Kidney epithelial cell (primary cell): Measurements from ENCODE around the gene UCP1. TPM values are rescaled to one million over a fixed set of nuclear protein-coding genes. Genes with fewer than 3 reads are reported as not detected.
A peak's percentile ranks its signal among the peaks of the same experiment; 100 is the strongest.
"Not testable (repeated sequence)": the region's sequence is repeated elsewhere in the genome, so short reads cannot be mapped to it uniquely, and the experiment has no call there.

ENCODE experiments used
- DNase-seq: peaks from one replicate; pipeline ENCODE4 v3.0.0-alpha.2; 2010; ENCODE audit warnings: low read depth
- H3K27me3 ChIP-seq: 2 replicates; pipeline ENCODE4 v1.6.0; 2011; ENCODE audit warnings: low read length; ENCODE audit not compliant: control insufficient read depth, insufficient read depth
- H3K36me3 ChIP-seq: 2 replicates; pipeline ENCODE4 v1.5.1; 2011; ENCODE audit warnings: low read length; ENCODE audit not compliant: control insufficient read depth, insufficient read depth
- H3K4me3 ChIP-seq: 2 replicates; pipeline ENCODE4 v1.5.1; 2011; ENCODE audit warnings: low read depth, mild to moderate bottlenecking, control low read depth, low read length
- CTCF ChIP-seq: IDR thresholded peaks from 2 replicates; pipeline ENCODE4 v1.5.1; 2011; ENCODE audit warnings: mild to moderate bottlenecking, moderate library complexity, low read length, control low read depth, inconsistent platforms; ENCODE audit not compliant: insufficient read depth, poor library complexity, severe bottlenecking
- total RNA-seq: library from RNA; depleted of rRNA; stranded (reverse); fragments of >200 nt; gene quantifications from 2 replicates; pipeline ENCODE4 v1.2.3, GENCODE V29; 2015

UCP1 gene
- total RNA-seq, 1 donor from 2014 or later = 0.58 TPM

GRCh38 chr4:140529434-140529833 is 39.3 kb downstream of the UCP1 start:
- H3K36me3 ChIP-seq = no peaks in the 10 kb centered on the region
- no peaks in the 10 kb centered on the region for H3K27me3 ChIP-seq
- no peak for TF ChIP-seq CTCF
- no peak overlapping the region for H3K4me3 ChIP-seq
- DNase-seq = no peak

- Histone ChIP-seq H3K4me3 (peak within 1 kb of the TSS; percentile 89), H3K27me3 (no peaks in the 10 kb centered on the region), H3K36me3 (no peaks in the 10 kb centered on the region)
- peak; percentile 88 for DNase-seq
- TF ChIP-seq CTCF = peak; percentile 98
Measured at GRCh38 chr4:140523857-140524742, 44.7 kb downstream of the UCP1 start, which contains the start of gene ELMOD2. TSS of gene ELMOD2 (plus strand) at chr4:140524168. CDS start at chr4:140525429, 1,261 bp downstream.

- Histone ChIP-seq H3K36me3 (no peaks in the 10 kb centered on the region), H3K4me3 (peak overlapping the region; percentile 27), H3K27me3 (no peaks in the 10 kb centered on the region)
- no peak for DNase-seq
- TF ChIP-seq CTCF = no peak
Measured at GRCh38 chr4:140523370-140523856, 45.3 kb downstream of the UCP1 start.

- no peak overlapping the region for H3K4me3 ChIP-seq
- no peaks in the 10 kb centered on the region for H3K27me3 ChIP-seq
- no peaks in the 10 kb centered on the region for H3K36me3 ChIP-seq
- TF ChIP-seq CTCF = no peak
- no peak for DNase-seq
Measured at GRCh38 chr4:140515423-140515822, 53.3 kb downstream of the UCP1 start.

- not testable (repeated sequence) for DNase-seq, H3K27me3 ChIP-seq, H3K36me3 ChIP-seq, H3K4me3 ChIP-seq
Measured at GRCh38 chr4:140513765-140514164, 55.0 kb downstream of the UCP1 start.

Other genes with a start within 250 kb of the UCP1 start
- 58.4 and 64.1 TPM in 2 replicates for gene SCOC, start 195.3 kb downstream of the UCP1 start, total RNA-seq
- 10.0 and 12.1 TPM in 2 replicates for gene CLGN, start 141.3 kb downstream of the UCP1 start, total RNA-seq
- not detected in 2 replicates for gene MGAT4D, start 70.7 kb downstream of the UCP1 start, total RNA-seq
- gene ELMOD2, start 44.8 kb downstream of the UCP1 start, total RNA-seq = 21.4 and 60.5 TPM in 2 replicates
- gene TBC1D9, start 187.4 kb upstream of the UCP1 start, total RNA-seq = 34.6 and 38.5 TPM in 2 replicates